Activated T-cell treated with anti-CD3 and anti-CD28 coated beads, Interleukin-2, amount 50 U/mL, for 48 hours (primary cell): Measurements from ENCODE around the gene ZC3H14.

Source experiments
- DNase-seq, 2 experiments: peaks; one replicate each; pipeline ENCODE4 v3.0.0-alpha.2; 2020

The ZC3H14 gene

GRCh38 chr14:88611878-88612277, 49.0 kb downstream of the ZC3H14 start:
- DNase-seq = no peak

DNA sequence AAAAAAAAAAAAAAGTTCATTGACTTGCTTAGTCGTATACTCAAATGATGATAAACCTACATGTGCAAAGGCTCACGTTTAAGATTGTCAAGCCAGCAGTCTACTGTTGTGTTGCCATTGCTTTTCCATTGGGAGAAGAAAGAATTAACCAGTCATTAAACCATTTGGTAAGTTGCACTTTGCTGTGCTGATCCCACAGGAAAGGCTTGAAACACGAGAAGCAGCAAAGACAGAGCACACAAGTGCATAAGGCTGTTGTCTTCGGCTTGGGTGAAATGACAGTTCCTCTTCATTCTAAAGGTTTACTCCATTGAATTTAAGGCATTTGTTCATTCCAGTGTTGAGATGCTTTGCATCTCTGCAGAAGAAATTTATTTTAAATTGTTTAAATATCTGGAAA, 50.1 kb downstream of the ZC3H14 start:
- no peak for DNase-seq

DNA sequence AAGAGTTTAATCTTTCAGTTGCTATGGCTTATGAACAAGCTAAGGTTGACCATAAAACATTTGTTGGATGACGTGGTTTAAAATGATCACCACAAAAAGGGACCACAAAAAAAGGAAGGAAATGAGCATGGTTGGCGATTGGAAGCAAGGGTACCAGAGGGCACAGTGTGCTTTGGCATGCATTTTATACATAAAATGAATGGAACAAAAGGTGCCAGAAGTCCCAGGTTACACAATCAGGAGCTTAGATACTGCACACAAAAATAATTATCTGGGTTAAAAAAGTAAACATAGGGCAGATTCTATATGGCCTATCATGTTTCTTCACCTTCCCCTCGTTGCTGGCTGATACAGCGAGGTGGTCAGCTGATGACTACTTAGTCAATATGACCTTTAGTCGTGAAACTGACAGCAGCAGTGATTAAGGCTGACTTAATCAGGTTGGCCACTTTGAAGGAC, 50.7 kb downstream of the ZC3H14 start:
- no peak for DNase-seq

DNA sequence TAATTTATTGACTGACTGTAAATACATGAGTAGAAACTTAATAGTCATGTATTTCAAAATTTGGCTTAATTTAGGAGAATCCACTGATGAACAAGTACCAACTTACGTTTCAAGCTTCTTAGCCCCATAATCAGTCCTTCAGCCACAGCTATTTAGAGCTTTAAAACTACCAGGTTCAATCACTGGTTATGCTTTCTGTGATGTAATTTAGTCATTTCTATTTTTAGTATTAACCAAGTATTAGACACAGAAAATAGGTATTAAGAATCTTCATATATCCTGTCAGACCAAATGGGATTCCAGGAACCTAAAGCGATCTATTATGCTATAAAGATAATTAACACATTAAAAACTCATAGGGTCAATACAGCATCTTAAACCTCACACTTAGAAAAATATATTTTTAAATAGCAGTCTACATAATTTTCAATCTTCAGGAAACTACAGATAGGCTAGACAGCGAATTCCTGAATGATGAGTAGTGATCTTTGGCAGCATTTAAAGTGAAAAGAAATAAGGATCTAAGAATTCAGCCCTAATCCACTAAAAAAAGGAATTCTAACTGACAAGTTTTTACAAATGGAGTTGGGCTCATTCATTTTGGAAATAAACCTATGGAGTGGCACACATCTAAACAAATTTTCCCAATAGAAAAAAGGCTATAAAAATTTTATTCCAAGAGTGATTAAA, 51.5 kb downstream of the ZC3H14 start:
- DNase-seq = no peak

DNA sequence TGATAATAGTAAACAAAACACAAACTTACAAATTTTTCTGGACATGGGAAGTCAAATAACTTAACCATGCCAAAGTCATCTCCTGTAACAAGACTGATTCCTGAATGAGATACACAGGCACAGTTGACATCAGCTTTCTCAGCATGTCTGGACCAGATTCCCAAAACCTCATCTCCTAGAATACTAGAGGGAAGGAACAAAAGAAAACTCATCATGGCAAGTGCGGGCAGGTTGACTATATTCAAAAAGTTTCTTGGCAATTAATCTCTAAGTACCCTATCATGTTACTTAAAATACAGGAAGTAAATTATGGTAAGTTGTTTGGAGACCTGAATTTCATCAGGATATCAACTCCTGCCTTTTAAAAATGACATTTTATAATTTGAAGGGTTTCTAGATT, 53.9 kb downstream of the ZC3H14 start:
- DNase-seq = no peak

- DNase-seq = no peak
These were observed 54.6 kb downstream of the ZC3H14 start for GRCh38 chr14:88617479-88617878.

DNA sequence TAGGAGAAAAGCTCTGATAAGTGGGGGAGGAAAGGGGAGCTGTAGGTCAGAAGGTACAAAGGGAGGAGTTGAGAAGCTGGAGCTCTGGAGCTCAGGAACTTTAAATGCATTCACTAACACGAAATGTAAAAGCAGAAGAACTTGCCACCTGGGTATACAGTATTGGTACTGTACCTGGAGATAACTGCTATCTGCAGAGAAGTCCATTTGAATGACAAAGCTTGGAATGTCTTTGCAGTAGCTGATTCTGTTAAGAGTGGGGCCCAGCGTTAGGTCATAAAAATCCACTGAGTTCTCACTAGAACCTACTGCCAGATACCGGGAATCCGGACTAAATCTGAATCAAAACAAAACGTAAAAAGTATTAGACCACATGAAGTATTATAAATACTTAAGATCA, 55.6 kb downstream of the ZC3H14 start:
- DNase-seq = no peak

GRCh38 chr14:88621100-88621499, 58.3 kb downstream of the ZC3H14 start:
- no peak for DNase-seq

GRCh38 chr14:88625671-88626070, 62.8 kb downstream of the ZC3H14 start:
- no peak for DNase-seq

DNA sequence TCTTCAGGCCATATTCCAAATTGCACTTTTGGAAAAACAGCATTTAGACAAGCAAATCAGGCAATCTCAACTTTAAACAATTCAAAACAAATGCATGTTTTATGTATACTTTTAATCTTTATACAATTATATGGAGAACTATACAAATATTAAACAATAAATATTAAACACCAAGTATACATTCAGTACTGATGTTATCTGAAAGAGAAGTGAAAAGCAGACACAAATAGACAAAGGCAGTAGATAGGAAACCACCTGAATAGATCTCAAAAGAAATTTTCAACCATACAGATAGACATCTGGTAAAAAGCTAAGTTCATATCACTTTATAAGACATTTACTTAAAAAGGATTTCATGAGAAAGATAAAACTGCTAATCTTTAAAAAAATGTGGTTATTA, 65.2 kb downstream of the ZC3H14 start:
- no peak for DNase-seq

DNA sequence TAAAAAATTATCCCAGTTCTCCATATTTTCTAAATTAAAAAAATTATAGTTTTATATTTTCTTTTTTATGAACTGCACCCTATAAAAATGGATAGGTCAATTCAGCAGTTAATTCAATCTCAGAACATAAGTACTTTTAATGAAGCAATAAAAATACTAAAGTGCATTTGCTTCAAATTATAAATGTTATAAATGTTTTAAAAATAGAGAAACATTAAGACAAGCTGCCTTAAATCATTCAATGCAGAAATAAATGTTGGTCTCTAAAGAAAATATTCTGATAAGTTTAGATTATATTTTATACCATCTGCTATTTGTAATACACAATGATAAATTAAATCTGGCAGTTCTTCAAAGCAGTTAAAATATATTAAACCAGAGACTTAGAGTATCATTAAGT, 65.6 kb downstream of the ZC3H14 start:
- DNase-seq = no peak

DNA sequence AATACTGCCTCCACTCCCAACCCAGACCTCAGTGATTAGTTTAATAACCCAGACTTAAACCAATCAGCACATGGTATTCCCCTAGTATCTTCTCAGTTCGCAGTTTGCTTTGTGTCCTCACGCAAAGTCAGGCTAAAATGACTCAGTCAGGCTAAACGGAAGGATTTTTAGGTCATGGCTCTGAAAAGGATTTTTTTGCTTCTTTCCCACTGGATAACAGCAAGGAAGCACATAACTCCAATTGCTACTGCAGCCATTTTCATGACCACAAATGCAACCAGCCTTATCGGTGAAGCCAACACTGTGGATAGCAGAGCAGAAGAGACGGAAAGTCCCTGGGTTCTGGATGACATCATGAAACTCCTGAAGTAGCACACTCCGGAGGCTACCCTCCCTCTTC, 67.7 kb downstream of the ZC3H14 start:
- DNase-seq = no peak

GRCh38 chr14:88631091-88631490, 68.3 kb downstream of the ZC3H14 start:
- DNase-seq = no peak

DNA sequence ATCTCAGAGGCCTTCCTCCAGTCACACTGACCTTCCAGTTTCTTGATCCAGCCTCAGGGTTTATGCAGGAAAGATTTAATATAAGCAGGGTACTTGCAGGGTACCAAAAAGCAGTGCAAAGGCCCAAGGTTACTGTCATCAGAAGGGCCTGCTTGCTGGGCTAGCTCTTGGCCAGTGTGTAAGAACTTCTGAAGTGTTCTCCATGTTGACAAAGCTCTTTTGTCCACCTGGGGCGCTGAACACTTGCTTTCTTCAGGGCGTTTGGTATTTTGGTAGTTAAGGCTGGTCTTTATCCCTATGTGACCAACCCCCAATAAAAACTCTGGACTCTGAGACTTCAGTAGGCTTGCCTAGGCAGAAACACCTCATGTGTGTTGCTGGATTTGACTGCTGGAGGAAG, 69.7 kb downstream of the ZC3H14 start:
- DNase-seq = no peak

- no peak for DNase-seq
These were observed 76.4 kb downstream of the ZC3H14 start for GRCh38 chr14:88639221-88639620.

DNA sequence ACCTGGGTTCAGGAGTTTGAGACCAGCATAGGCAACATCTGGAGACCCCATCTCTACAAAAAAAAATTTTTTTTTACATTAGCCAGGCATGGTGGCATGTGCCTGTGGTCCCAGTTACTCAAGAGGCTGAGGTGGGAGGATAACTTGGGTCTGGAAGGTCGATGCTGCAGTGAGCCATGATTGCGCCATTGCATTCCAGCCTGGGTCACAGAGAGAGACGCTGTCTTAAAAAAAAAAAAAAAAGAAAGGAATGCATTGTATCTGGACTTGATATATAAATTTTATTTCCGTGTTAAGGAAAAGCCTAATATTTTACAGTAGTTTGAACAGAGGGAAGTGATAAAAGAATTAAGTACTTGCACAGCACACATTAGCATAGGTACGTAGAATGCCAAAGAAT, 97.2 kb downstream of the ZC3H14 start:
- DNase-seq = no peak

GRCh38 chr14:88667555-88668273, 104.9 kb downstream of the ZC3H14 start:
- DNase-seq = peak; percentile 38 to 42

DNA sequence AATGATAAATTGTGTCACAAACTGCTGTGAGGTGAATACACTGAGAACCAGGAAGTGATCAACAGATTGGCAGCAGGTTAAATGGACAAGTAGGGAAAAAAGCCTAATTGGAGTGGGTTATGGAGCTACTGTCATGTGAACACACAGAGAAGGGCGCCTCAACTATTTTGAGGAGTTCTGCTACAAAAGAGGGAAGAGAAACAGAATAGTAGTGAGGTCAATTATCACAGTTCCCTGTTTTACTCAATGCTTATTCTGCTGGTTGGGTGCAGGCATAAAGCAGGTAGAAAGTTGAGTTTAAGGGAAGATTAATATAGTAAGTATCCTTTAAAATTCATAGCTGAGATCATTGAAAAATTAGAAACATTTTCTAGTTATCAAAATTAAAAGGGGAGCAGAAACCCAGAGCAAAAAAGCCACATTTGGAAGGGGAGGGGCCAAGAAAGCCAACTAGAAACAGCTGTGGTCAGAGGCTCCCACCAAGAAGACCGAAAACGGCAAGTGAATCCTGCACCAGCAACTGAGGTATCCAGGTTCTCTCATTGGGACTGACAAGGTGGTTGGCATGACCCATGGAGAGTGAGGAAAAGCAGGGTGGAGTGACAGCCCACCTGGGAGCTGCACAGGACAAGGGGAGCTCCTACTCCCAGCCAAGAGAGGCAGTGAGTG, 105.7 kb downstream of the ZC3H14 start:
- DNase-seq = no peak

DNA sequence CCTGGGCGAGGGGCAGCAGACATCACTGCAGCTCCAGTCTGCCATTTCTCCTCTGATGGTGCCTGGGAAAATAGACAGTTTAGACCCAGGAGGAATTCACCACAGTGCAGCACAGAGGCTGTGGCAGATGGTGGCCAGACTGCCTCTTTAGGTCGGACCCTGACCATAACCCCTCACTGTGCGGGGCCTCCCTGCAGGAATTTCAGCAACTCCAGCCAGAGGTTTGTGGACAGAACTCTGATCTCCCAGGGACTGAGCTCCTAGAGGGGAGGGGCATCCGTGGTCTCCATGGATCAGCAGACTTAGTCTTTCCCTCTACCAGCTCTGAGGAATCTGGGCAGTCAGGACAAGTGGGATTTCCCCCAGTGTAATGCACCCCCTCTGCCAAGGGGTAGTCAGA, 106.5 kb downstream of the ZC3H14 start:
- DNase-seq = no peak
